Suppressor macrophage treated with lipopolysaccharide for 1 hour (primary cell): ENCODE measurements around the gene SLC24A4.

Experiments
- DNase-seq, 3 donors: peaks; one replicate each; pipeline ENCODE4 v3.0.0-alpha.2; 2020 to 2022

The SLC24A4 gene

GRCh38 chr14:92316937-92317336 is 6.0 kb upstream of the SLC24A4 start:
- no peak for DNase-seq

GRCh38 chr14:92317511-92317910 is 5.5 kb upstream of the SLC24A4 start:
- peak; percentile 62 to 63 (median 62) for DNase-seq

GRCh38 chr14:92321701-92322100 is 1.3 kb upstream of the SLC24A4 start:
- no peak for DNase-seq

GRCh38 chr14:92322516-92322915 is 449 bp upstream of the SLC24A4 start:
- DNase-seq, result no peak

GRCh38 chr14:92323916-92324818 is 1.2 kb downstream of the SLC24A4 start:
- DNase-seq, result peak in 1 of 3 donors; percentile 17

GRCh38 chr14:92325835-92326234 is 2.9 kb downstream of the SLC24A4 start:
- DNase-seq, result no peak

- DNase-seq, result no peak
Observed at GRCh38 chr14:92328664-92329255, 5.8 kb downstream of the SLC24A4 start.

- no peak for DNase-seq
Observed at GRCh38 chr14:92334050-92334449, 11.1 kb downstream of the SLC24A4 start.

GRCh38 chr14:92336363-92336762 is 13.4 kb downstream of the SLC24A4 start:
- DNase-seq, result no peak

- no peak for DNase-seq
Observed at GRCh38 chr14:92339426-92339825, 16.5 kb downstream of the SLC24A4 start.

- DNase-seq, result no peak
Observed at GRCh38 chr14:92340071-92340470, 17.1 kb downstream of the SLC24A4 start.

GRCh38 chr14:92340931-92341330 is 18.0 kb downstream of the SLC24A4 start:
- DNase-seq, result no peak

GRCh38 chr14:92341791-92342190 is 18.8 kb downstream of the SLC24A4 start:
- no peak for DNase-seq

- DNase-seq, result no peak
Observed at GRCh38 chr14:92348154-92348553, 25.2 kb downstream of the SLC24A4 start.

- no peak for DNase-seq
Observed at GRCh38 chr14:92351750-92352149, 28.8 kb downstream of the SLC24A4 start.

- peak; percentile 76 to 80 (median 79) for DNase-seq
Observed at GRCh38 chr14:92352158-92352985, 29.4 kb downstream of the SLC24A4 start.

GRCh38 chr14:92353447-92353846 is 30.5 kb downstream of the SLC24A4 start:
- DNase-seq, result peak in 1 of 3 donors; percentile 6

- no peak for DNase-seq
Observed at GRCh38 chr14:92356677-92357076, 33.7 kb downstream of the SLC24A4 start.

GRCh38 chr14:92360651-92361370 is 37.8 kb downstream of the SLC24A4 start:
- no peak for DNase-seq

GRCh38 chr14:92362781-92363235 is 39.8 kb downstream of the SLC24A4 start:
- peak; percentile 59 to 61 (median 60) for DNase-seq

GRCh38 chr14:92366237-92366636 is 43.3 kb downstream of the SLC24A4 start:
- DNase-seq, result no peak

GRCh38 chr14:92368001-92368400 is 45.0 kb downstream of the SLC24A4 start:
- DNase-seq, result no peak

- DNase-seq, result no peak
Observed at GRCh38 chr14:92369097-92369496, 46.1 kb downstream of the SLC24A4 start.
